GM21367 (cell line): ENCODE results near the gene SLC30A1.

Source experiments
- ATAC-seq: cut with Tn5 transposase; IDR thresholded peaks from one replicate; pipeline ENCODE4 v1.9.1; 2021; ENCODE audit not compliant: unreplicated experiment

The SLC30A1 gene

DNA sequence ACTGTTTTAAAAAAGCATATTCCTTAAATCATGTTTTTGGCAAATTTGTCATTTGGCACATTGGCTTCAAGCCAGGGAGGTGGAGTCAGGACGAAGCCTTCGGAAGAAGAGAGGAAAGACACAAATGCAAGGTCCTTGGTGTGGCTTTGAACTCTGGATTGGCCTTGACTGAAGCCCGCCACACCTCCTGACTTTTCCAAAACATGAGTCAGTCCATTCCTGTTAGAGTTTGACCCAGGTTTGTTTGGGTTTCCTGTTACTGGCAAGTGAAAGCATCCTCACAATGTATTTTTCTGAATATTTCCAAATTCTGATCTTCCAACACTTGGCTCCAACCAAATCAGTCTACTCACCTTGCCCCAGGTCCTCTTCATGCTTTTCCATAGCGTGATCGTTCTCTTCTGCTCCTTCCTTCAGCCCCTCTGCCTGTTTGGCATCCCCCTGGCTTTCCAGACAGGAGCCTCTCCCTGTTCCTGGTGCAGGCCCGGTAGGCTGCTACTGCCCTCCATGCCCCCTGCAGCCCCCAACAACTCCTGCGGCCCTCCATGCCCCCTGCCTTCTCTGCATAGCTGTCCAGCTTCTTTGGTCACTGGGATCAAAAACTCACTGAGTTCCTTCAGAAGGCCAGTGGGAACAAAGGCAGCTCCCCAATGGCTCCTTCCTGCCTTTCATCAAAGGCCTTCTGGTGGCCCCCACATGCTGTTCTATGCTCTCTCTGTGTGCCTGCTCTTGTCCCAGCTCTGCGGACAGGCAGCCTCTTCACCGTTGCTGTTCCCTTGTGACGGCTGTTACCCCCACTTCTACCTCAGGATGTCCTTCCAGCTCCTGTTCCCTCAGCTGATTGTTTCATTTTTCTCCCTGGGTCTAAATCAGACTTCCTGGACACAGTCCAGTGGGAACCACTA is 30.4 kb upstream of the SLC30A1 start:
- ATAC-seq = no peak

DNA sequence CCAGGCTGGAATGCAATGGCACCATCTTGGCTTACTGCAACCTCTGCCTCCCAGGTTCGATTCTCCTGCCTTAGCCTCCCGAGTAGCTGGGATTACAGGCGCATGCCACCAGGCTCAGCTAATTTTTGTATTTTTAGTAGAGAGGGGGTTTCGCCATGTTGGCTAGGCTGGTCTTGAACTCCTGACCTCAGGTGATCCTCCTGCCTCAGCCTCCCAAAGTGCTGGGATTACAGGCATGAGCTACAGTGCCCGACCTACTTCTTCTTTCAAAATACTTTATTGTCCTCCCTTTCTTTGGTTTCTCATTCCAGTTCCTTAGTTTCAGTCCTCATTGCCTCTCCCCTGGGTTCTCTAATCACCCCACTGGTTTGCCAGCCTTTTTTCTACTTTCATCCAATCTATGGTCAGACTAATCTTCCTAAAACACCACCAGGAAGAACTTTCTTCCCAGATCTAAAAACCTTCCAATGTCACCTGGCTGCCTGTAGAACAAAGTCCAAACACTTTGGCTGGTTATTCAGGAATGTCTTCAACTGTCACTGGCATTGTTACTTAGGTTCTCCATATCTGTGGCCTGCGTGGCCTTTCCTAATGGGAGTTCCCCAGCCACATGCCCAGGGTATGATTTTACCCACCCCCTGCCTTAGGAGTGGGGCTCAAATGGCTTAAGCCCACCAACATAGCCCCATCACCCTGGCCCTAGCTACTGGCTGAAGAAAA is 29.0 kb upstream of the SLC30A1 start:
- no peak for ATAC-seq

- peak; percentile 87 for ATAC-seq
These were observed 28.2 kb upstream of the SLC30A1 start for GRCh38 chr1:211606914-211607753.

- peak; percentile 64 for ATAC-seq
These were observed 27.5 kb upstream of the SLC30A1 start for GRCh38 chr1:211606332-211606913.

- no peak for ATAC-seq
These were observed 26.8 kb upstream of the SLC30A1 start for GRCh38 chr1:211605603-211606331.

- no peak for ATAC-seq
These were observed 26.1 kb upstream of the SLC30A1 start for GRCh38 chr1:211605034-211605433.

- ATAC-seq = no peak
These were observed 25.6 kb upstream of the SLC30A1 start for GRCh38 chr1:211604548-211604947.

DNA sequence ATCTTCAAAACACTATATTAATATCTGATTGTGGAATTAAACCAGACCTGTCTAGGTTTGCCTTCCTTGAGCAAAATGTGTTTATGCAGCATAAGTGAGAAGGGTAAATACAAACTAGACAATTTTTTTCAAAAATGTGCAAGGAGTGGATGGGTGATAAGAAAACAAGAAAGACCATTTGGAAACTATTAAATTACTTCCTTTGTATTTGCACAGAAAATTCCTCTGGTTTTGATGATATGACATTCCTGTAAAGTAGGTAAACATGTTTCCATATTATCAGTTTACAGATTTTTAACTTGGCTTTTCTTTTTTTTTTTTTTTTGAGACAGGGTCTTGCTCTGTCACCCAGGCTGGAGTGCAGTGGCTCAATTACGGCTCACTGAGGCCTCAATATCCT is 24.8 kb upstream of the SLC30A1 start:
- no peak for ATAC-seq

GRCh38 chr1:211603191-211603701 is 24.3 kb upstream of the SLC30A1 start:
- no peak for ATAC-seq

DNA sequence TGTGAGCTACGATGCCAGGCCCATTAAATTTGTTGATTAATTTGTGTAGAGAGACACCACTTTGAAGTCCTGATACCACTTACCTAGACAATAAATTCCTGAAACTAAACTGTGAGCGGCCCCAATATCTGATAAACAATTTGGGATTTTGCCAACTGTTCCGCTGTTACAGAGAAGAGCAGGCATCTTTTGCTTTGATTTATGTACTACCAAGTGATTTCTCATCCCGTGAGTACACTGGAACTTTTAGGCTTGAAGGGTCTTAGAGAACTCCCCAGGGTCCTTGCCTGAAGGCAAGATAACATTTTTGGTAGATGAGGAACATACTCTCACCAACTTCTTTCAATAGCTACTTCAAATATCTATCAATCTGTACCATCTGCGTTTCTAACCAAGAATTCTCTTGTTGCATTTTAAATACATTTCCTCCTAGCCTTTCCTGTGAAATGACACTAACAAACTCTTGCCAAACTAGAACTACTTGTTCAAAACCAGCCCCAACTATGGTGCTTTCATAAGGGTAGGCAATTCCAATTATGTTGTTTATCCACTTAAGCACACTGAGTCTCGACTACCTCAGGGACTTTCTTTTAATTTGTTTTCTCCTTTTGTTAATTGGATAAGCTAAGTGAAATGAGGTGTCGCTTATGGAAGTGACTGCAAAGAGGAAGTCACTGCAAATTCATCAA is 23.2 kb upstream of the SLC30A1 start:
- no peak for ATAC-seq

- ATAC-seq = no peak
These were observed 22.2 kb upstream of the SLC30A1 start for GRCh38 chr1:211601159-211601558.

GRCh38 chr1:211599250-211599649 is 20.3 kb upstream of the SLC30A1 start:
- no peak for ATAC-seq

GRCh38 chr1:211598514-211598913 is 19.6 kb upstream of the SLC30A1 start:
- ATAC-seq = no peak

- no peak for ATAC-seq
These were observed 17.6 kb upstream of the SLC30A1 start for GRCh38 chr1:211596418-211597181.

DNA sequence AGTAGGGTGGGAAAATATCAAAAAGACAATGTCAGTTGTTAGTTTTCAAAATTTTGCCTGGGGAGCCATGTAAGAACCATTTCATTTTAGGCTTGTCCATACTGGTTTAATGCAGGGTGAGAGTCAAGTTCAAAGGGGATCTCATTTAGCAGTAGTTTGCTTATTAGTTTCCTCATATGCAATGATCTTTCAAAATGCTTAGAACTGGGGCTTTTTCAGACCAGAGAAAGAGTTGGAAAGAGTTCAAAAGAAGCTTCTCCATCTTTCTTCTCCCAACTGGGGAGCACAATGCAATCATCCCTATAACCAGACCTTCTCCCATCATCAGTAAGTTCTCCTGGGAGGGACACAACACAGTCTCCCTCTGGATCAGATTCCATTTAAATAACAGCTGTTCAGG is 16.5 kb upstream of the SLC30A1 start:
- no peak for ATAC-seq

DNA sequence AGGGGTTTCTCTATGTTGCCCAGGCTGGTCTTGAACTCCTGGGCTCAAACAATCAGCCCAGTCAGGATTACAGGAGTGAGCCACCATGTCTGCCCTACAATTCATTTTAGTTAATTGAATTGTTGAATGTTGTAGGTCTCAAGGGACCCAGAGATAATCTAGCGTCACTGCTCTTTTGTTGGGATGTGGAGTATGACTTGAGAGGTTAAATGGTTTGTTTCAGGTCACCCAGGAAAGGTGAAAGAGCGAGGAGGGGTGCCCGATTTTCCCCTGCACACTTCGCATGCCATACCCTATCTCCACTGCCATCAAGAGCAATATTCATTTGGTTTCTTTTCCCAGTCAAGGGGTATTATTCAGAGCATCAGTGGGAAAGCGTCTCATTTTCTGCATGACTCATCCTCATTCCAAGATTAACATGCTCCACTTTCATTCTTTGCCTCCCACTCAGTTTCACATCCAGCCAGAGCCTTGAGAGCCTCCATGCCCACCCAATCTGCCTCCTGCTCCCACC is 13.1 kb upstream of the SLC30A1 start:
- no peak for ATAC-seq

DNA sequence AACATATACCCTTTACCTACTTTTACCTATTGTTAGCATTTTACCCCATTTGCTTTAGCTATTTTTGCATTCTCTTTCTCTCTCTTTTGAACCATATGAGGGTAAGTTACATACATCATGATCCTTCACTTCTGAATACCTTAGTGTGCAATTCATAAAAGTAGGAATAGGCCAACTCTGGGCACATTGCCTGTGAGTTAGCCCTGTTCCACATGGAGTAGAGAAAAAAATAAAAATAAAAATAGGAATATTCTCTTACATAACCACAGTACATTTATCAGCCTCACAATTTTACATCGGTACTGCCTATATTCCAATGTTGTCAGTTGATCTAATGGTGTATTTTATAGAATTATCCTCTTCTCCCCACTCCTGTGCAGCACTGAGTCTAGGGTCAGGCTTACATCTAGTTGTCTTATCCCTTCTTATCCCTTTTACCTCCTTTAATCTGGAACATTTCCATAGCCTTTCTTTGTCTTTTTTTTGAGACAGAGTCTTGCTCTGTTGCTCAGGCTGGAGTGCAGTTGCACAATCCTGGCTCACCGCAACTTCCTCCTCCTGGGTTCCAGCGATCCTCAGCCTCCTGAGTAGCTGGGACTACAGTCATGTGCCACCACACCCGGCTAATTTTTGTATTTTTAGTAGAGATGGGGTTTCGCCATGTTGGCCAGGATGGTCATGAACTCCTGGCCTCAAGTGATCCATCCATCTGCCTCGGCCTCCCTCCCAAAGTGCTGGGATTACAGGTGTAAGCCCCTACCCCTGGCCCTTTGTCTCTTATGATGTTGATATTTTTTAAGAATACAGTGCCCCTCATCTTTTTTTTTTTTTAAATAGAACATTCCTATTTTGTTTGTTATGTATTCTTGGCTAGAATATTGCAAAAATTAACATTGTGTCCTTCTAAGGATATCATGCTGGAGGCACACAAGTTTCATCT is 11.1 kb upstream of the SLC30A1 start:
- no peak for ATAC-seq
